ENCODE measurements around the gene ELFN1.

DNA sequence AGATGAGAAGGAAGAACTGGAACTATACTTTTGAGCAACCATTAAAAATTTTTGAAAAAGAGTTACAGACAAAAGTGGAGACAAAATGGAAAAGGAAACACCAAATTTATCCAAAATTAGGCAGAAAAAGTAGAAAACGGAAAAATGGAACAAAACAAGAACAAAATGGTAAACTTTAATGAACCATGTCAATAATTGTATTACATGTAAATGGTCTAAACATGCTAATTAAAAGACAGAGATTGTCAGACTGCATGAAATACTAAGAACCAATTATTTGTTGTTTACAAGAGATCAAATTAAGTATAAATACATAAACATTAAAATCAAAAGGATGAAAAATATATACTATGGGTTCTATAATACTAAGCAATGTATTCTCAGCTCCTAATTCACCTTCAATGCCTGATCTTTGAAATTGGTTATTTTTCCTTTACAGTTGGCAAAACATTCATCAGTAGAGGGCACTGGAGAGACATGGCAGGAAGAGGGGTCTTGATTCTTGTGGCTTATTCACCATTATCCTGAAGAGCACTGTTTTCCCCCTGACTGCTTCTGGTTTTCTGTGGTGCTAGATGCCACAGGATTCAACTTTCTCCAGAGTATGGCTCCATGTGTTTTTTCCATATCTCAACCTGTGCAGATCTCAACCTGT is 124.9 kb downstream of the ELFN1 start:
- TF ChIP-seq, protein P1, sequence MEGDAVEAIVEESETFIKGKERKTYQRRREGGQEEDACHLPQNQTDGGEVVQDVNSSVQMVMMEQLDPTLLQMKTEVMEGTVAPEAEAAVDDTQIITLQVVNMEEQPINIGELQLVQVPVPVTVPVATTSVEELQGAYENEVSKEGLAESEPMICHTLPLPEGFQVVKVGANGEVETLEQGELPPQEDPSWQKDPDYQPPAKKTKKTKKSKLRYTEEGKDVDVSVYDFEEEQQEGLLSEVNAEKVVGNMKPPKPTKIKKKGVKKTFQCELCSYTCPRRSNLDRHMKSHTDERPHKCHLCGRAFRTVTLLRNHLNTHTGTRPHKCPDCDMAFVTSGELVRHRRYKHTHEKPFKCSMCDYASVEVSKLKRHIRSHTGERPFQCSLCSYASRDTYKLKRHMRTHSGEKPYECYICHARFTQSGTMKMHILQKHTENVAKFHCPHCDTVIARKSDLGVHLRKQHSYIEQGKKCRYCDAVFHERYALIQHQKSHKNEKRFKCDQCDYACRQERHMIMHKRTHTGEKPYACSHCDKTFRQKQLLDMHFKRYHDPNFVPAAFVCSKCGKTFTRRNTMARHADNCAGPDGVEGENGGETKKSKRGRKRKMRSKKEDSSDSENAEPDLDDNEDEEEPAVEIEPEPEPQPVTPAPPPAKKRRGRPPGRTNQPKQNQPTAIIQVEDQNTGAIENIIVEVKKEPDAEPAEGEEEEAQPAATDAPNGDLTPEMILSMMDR (conservative IDR thresholded peaks at IDR 0.05; ENCODE audit: low read depth, low read length), result peak; percentile 21; the same call in 1 of the 2 replicates
- TF ChIP-seq EZH2phosphoT487 (IDR thresholded peaks at IDR 0.05; ENCODE audit: borderline replicate concordance, low read length), result no peak
